ENCODE measurements around the gene CIAPIN1. TPM values are rescaled to one million over a fixed set of nuclear protein-coding genes. Genes with fewer than 3 reads are reported as not detected.
A peak's percentile ranks its signal among the peaks of the same experiment; 100 is the strongest.
"Not testable (repeated sequence)": the region's sequence is repeated elsewhere in the genome, so short reads cannot be mapped to it uniquely, and the experiment has no call there.

Gene CIAPIN1
- total and polyA plus RNA-seq, 8 donors = 48.6 to 87.7 (median 74.6) TPM

DNA sequence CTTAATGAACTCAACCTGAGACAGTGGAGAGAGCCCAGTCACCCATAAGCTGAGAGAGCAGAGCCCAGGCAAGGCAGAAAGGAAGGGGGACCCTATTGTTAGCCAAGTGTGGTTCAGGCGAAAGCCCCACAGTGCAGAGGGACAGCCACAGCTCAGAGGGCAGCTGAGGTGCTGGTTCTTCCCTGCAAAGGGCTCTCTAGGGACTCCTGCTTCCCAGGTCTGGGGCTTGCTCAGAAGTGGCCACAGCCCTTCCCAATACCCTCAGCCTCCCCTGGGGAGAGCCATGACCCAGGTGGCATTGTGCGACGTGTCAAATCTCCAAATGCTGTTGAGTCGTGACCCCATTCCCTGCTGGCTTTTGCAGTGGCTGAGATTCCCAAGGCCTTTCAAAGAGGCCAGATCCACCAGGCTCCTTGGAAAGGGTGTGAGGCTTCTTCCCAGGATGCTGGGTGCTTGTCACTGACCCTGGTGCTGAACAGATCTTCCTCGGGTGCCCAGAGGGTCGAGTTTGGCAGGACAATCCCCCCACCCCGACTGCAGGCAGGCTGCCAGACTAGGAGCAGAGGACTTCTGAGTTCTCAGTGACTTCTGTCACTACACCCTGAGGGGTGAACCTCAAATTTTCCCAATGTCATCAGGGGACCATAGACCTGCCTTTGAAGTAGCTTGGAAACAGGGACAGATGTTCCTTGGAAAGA is 45.1 kb downstream of the CIAPIN1 start:
- intact Hi-C loops (cut with DNase I) = no loop called here
- Histone ChIP-seq H3K27ac (no peak overlapping the region), H3K4me3 (no peak overlapping the region), H3K27me3 (no peaks in the 10 kb centered on the region), H3K4me1 (no peaks in the 10 kb centered on the region), H3K9me3 (no peaks in the 10 kb centered on the region), H3K36me3 (no peaks in the 10 kb centered on the region)
- TF ChIP-seq, protein P1, sequence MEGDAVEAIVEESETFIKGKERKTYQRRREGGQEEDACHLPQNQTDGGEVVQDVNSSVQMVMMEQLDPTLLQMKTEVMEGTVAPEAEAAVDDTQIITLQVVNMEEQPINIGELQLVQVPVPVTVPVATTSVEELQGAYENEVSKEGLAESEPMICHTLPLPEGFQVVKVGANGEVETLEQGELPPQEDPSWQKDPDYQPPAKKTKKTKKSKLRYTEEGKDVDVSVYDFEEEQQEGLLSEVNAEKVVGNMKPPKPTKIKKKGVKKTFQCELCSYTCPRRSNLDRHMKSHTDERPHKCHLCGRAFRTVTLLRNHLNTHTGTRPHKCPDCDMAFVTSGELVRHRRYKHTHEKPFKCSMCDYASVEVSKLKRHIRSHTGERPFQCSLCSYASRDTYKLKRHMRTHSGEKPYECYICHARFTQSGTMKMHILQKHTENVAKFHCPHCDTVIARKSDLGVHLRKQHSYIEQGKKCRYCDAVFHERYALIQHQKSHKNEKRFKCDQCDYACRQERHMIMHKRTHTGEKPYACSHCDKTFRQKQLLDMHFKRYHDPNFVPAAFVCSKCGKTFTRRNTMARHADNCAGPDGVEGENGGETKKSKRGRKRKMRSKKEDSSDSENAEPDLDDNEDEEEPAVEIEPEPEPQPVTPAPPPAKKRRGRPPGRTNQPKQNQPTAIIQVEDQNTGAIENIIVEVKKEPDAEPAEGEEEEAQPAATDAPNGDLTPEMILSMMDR (IDR thresholded peaks at IDR 0.05) = no peak
- no peak for ATAC-seq
- DNase-seq = no peak

DNA sequence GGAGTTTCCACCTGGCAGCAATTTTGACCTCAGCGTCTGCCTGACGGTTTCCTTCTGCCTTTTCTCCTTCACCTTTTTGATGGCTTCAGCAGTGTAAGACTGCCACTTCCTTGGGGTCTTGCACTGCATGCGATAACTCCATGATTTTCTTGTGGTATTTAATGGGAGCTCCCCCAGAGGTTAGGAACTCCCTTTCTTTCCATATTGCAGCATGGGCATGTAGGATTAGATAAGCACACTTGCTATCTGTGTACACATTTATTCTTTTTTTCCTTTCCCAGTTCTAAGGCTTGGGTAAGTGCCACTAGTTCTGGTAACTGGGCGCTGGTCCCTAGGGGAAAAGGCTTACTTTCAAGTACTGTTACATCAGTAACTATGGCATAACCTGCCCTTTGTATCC is 49.7 kb downstream of the CIAPIN1 start:
- intact Hi-C loops (cut with DNase I); DNase-seq; H3K27ac ChIP-seq; H3K4me1 ChIP-seq; H3K36me3 ChIP-seq; ATAC-seq; H3K27me3 ChIP-seq; H3K4me3 ChIP-seq; H3K9me3 ChIP-seq: not testable (repeated sequence)

DNA sequence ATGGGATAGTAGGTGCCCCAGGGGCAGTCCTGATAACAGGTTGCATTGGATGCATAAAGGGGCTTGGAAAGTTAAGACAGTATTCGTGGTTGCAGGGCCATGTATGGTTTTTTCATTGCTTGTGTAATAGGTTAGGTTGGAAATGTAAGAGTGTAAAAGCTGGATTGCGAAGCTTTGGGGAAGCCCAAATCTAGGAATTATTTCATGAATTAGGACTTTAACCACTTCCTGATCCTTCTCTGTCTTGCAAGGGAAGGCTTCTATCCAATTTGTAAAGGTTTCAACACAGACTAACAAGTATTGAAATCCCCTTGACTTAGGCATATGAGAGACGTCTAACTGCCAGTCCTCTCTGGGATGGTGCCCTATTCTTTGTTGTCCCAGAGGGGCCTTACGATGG is 50.4 kb downstream of the CIAPIN1 start:
- no peak overlapping the region for H3K27ac ChIP-seq
- no peaks in the 10 kb centered on the region for H3K4me1 ChIP-seq
- H3K9me3 ChIP-seq = peaks cover 0 to 4% of the 10 kb centered on the region in 2 donors
- no peaks in the 10 kb centered on the region for H3K36me3 ChIP-seq
- H3K27me3 ChIP-seq = no peaks in the 10 kb centered on the region
- DNase-seq (no peak), ATAC-seq (no peak)
- TF ChIP-seq, protein P1 (IDR thresholded peaks at IDR 0.05) = no peak
- intact Hi-C loops (cut with DNase I) = no loop called here
- H3K4me3 ChIP-seq = no peak overlapping the region

DNA sequence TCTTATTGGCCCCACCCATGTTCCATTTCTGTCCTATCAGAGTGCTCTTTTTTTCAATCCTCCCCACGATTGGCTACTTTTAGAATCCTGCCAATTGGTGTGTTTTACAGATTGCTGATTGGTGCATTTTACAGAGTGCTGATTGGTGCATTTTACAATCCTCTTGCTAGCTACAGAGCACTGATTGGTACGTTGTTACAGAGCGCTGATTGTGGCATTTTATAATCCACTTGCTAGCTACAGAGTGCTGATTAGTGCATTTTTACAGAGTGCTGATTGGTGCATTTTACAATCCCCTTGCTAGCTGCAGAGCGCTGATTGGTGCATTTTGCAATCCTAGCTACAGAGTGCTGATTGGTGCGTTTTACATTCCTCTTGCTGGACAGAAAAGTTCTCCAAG is 52.2 kb downstream of the CIAPIN1 start:
- H3K4me1 ChIP-seq = no peaks in the 10 kb centered on the region
- no peak overlapping the region for H3K27ac ChIP-seq
- no peak overlapping the region for H3K4me3 ChIP-seq
- DNase-seq = no peak
- TF ChIP-seq, protein P1 (IDR thresholded peaks at IDR 0.05) = no peak
- intact Hi-C loops (cut with DNase I) = no loop called here
- no peaks in the 10 kb centered on the region for H3K27me3 ChIP-seq
- H3K9me3 ChIP-seq = peaks cover 0 to 4% of the 10 kb centered on the region in 2 donors
- H3K36me3 ChIP-seq = no peaks in the 10 kb centered on the region
- ATAC-seq = no peak

DNA sequence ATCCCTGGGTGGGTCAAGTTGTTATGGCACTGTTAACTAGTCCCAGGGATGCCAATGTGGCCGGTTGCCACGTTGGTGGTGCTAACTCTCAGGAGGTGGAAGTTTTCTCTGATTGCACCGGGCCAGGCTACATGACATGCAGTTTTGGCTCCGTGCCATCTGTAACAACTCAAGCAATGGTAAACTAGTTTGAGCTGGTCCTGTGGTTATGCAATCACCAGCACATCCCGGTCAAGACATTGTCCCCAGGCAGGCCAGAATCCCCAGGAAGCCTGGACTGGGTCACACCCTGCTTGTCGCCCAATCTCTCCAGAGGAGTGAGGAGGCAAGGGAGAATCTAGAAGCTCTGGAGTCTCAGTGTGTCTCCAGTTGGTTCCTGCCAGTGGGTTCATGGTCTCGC is 52.7 kb downstream of the CIAPIN1 start:
- intact Hi-C loops (cut with DNase I) = no loop called here
- no peak overlapping the region for H3K4me3 ChIP-seq
- H3K27me3 ChIP-seq = no peaks in the 10 kb centered on the region
- no peak overlapping the region for H3K27ac ChIP-seq
- no peaks in the 10 kb centered on the region for H3K4me1 ChIP-seq
- TF ChIP-seq, protein P1 (IDR thresholded peaks at IDR 0.05) = no peak
- DNase-seq (peak in 1 of 4 donors; percentile 41), ATAC-seq (no peak)
- H3K36me3 ChIP-seq = no peaks in the 10 kb centered on the region
- peaks cover 0 to 4% of the 10 kb centered on the region in 2 donors for H3K9me3 ChIP-seq

DNA sequence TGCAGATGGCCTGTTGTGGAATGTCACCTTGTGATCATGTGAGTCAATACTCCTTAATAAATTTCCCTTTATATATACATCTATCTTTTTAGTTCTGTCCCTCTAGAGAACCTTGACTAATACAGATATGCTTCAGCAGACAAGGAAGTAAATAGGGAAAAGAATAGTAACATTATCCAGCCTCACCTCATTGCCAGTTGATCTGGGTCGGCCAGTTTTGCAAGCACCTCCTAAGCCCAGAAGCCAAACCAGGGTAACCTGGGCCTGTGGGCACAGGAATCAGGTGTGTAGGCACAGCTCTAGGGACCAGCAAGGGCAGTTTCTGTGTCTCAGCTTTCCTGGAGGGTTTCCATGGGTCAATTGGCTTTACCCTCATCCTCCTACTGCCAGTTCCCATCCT is 54.5 kb downstream of the CIAPIN1 start:
- Histone ChIP-seq H3K36me3 (no peaks in the 10 kb centered on the region), H3K9me3 (peaks cover 0 to 4% of the 10 kb centered on the region in 2 donors), H3K27me3 (no peaks in the 10 kb centered on the region), H3K27ac (no peak overlapping the region), H3K4me3 (no peak overlapping the region), H3K4me1 (peaks cover 0 to 8% of the 10 kb centered on the region in 2 donors)
- ATAC-seq (peak; percentile 13), DNase-seq (no peak)
- intact Hi-C loops (cut with DNase I) = no loop called here
- TF ChIP-seq, protein P1 (IDR thresholded peaks at IDR 0.05) = no peak

Measured in left lung (tissue), 10 donors.